Stimulated activated naive CD8-positive, alpha-beta T cell treated with anti-CD3 and anti-CD28 coated beads, Interleukin-15, Interleukin-2, amounts not matched to agents 100 ng/mL and 50 ng/mL, for 24 hours (primary cell): Measurements from ENCODE around the gene MSS51.

Source experiments
- H3K27ac Mint-ChIP-seq: one replicate; pipeline ENCODE4 v1.8.0; 2021; ENCODE audit warnings: mild to moderate bottlenecking, mixed read lengths
- H3K27me3 Mint-ChIP-seq: one replicate; pipeline ENCODE4 v1.8.0; 2021; ENCODE audit warnings: mixed read lengths
- H3K36me3 Mint-ChIP-seq: one replicate; pipeline ENCODE4 v1.8.0; 2021; ENCODE audit warnings: low read depth, mixed read lengths
- H3K4me1 Mint-ChIP-seq: one replicate; pipeline ENCODE4 v1.8.0; 2021; ENCODE audit warnings: low read depth, mixed read lengths
- H3K4me3 Mint-ChIP-seq: one replicate; pipeline ENCODE4 v1.8.0; 2021; ENCODE audit warnings: mild to moderate bottlenecking, mixed read lengths
- H3K9me3 Mint-ChIP-seq: one replicate; pipeline ENCODE4 v1.8.0; 2021; ENCODE audit warnings: mixed read lengths

The MSS51 gene

DNA sequence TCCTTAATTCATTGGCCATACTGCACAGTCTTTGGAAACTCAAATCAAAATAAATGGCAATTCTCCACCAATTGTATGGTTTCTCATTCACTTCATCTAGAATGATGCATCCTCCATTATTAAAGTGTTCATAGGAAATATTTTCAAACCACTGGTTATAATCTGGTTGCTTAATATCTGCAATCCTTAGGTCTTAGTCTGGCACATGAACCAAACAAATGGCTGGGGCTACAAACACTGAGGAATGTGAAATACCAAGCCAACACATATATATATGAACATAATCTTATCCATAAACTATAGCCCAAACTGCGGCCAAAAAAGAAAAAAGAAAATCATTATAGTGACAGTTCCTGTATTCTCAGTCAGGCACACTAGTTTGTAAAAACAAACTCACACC is 5.7 kb upstream of the MSS51 start:
- no peak overlapping the region for H3K27ac Mint-ChIP-seq
- no peaks in the 10 kb centered on the region for H3K27me3 Mint-ChIP-seq
- H3K9me3 Mint-ChIP-seq, result no peaks in the 10 kb centered on the region
- H3K4me3 Mint-ChIP-seq, result no peak overlapping the region
- H3K4me1 Mint-ChIP-seq, result peaks cover 11% of the 10 kb centered on the region
- peaks cover 28% of the 10 kb centered on the region for H3K36me3 Mint-ChIP-seq

DNA sequence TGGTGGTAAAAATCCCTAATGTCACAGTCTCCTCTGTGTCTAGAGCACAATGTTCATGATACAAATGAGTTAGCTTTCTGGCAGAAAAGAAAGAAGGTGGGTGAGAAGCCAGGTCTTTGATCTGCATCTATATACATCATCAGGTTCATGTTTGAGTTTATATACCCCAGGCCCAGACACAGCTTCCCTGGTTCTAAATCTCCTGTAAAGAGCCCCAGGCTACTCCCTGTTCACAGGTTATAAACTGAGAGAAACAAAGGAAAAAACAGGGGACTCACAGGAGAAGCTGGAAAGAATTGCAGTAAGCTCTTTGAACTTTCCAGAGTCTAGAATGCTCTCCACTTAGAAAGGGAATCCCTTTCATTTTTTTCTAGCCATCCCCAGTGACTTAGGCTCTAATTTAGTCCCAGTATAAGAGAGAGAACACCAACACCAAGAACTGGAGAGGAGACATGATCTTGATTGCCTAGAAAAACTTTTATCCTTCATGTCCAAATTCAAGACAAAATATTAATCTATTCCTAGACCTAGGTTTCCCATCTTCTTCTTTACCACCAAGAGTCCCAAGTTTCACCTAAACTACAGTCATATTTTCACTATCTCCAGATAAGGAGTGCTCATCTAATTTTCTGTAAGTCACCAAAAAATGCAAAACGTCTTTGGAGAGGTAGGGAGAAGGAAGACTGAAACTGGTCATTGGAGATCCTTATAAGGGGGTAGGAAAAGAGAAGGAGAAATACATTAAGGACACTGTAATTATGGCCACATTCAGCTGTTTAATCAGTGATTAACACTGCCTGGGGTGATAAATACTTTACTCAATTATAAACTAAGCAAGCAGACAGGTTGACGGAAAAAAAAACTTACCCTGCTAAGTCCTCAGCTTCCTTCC is 469 bp downstream of the MSS51 start:
- Mint-ChIP-seq H3K36me3 (peaks cover 27% of the 10 kb centered on the region), H3K9me3 (no peaks in the 10 kb centered on the region), H3K27ac (no peak overlapping the region), H3K27me3 (no peaks in the 10 kb centered on the region), H3K4me1 (peaks cover 7% of the 10 kb centered on the region), H3K4me3 (no peak overlapping the region)

GRCh38 chr10:73426318-73426717 is 7.0 kb downstream of the MSS51 start:
- Mint-ChIP-seq H3K27me3 (no peaks in the 10 kb centered on the region), H3K4me3 (no peak overlapping the region), H3K27ac (no peak overlapping the region), H3K4me1 (peaks cover 12% of the 10 kb centered on the region), H3K9me3 (no peaks in the 10 kb centered on the region), H3K36me3 (peaks cover 55% of the 10 kb centered on the region)

- Mint-ChIP-seq H3K4me3 (no peak overlapping the region), H3K4me1 (peaks cover 12% of the 10 kb centered on the region), H3K9me3 (no peaks in the 10 kb centered on the region), H3K27me3 (no peaks in the 10 kb centered on the region), H3K27ac (no peak overlapping the region), H3K36me3 (peaks cover 48% of the 10 kb centered on the region)
Observed at GRCh38 chr10:73424478-73424877, 8.9 kb downstream of the MSS51 start.

DNA sequence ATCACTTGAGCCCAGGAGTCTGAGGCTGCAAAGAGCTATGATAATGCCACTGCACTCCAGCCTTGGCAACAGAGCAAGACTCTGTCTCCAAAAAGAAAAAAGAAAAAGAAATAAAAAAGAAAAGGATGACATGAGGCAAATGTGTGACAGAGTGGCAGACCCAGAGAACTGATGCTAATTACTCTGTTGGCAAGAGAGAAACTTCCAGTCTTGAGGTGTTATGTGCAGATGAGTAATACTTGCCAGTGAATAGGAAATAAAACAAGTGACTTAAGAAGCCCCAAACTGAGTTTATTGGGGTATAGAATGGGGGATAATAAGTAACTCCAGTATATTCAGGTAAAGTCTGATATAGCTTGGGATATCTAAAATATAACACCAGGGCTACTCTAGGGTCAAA is 10.1 kb downstream of the MSS51 start:
- peaks cover 46% of the 10 kb centered on the region for H3K36me3 Mint-ChIP-seq
- no peaks in the 10 kb centered on the region for H3K9me3 Mint-ChIP-seq
- H3K27me3 Mint-ChIP-seq, result no peaks in the 10 kb centered on the region
- H3K4me1 Mint-ChIP-seq, result peaks cover 12% of the 10 kb centered on the region
- H3K4me3 Mint-ChIP-seq, result no peak overlapping the region
- H3K27ac Mint-ChIP-seq, result peak overlapping the region; percentile 77

GRCh38 chr10:73416571-73416970 is 16.8 kb downstream of the MSS51 start:
- peaks cover 7% of the 10 kb centered on the region for H3K36me3 Mint-ChIP-seq
- peaks cover 30% of the 10 kb centered on the region for H3K4me1 Mint-ChIP-seq
- no peak overlapping the region for H3K4me3 Mint-ChIP-seq
- H3K27ac Mint-ChIP-seq, result no peak overlapping the region
- H3K27me3 Mint-ChIP-seq, result peaks cover 7% of the 10 kb centered on the region
- H3K9me3 Mint-ChIP-seq, result no peaks in the 10 kb centered on the region

- Mint-ChIP-seq H3K4me3 (peak overlapping the region; percentile 99), H3K36me3 (peaks cover 26% of the 10 kb centered on the region), H3K27ac (peak overlapping the region; percentile 85), H3K9me3 (no peaks in the 10 kb centered on the region), H3K4me1 (peaks cover 50% of the 10 kb centered on the region), H3K27me3 (peaks cover 7% of the 10 kb centered on the region)
Observed at GRCh38 chr10:73414230-73414945, 19.0 kb downstream of the MSS51 start.

DNA sequence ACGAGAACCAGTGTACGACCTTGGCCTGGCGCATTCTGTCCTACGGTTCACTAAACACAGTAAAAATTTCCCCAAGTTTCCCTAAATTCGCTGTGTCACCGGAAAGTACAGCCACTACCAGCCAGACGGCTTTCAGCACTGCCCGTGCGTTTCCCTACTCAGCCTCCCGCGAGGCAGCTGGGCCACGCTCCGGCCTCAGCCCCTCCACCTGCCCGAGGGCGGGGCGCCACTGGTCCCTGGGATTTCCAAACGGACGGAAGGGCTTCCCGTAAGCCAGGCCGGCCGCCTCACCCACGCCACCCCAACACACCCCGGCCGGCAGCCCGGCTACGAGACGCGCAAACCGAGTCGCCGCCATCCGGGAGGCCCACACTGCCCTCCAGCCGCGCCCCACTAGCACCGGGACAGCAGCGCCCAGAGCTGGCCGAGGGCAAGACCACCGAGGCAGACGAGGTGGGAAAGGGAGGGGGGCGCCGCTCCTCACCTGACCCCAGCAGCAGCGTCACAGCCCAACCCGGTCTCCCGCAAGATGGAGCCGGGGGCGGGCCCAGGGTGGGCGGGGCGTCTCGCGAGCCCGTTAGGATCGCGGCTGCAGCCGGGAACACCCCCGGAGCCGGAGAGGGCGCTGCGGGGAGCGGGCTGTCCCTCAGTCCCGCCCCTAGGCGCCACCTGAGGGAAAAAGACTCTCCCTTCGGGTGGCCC is 19.7 kb downstream of the MSS51 start, which contains the start of gene ANXA7:
ANXA7 (minus strand) TSS at position 531 of the 702 bp plus-strand sequence. CDS start 13,202 bp downstream, outside the sequence.
- peak within 1 kb of the TSS; percentile 97 for H3K27ac Mint-ChIP-seq
- H3K36me3 Mint-ChIP-seq, result peaks cover 33% of the 10 kb centered on the region
- no peaks in the 10 kb centered on the region for H3K9me3 Mint-ChIP-seq
- H3K27me3 Mint-ChIP-seq, result peaks cover 7% of the 10 kb centered on the region
- peaks cover 57% of the 10 kb centered on the region for H3K4me1 Mint-ChIP-seq
- peak within 1 kb of the TSS; percentile 99 for H3K4me3 Mint-ChIP-seq

GRCh38 chr10:73413108-73413527 is 20.2 kb downstream of the MSS51 start:
- Mint-ChIP-seq H3K4me1 (peaks cover 61% of the 10 kb centered on the region), H3K27me3 (peaks cover 7% of the 10 kb centered on the region), H3K27ac (peak overlapping the region; percentile 97), H3K4me3 (peak overlapping the region; percentile 99), H3K9me3 (no peaks in the 10 kb centered on the region), H3K36me3 (peaks cover 34% of the 10 kb centered on the region)

DNA sequence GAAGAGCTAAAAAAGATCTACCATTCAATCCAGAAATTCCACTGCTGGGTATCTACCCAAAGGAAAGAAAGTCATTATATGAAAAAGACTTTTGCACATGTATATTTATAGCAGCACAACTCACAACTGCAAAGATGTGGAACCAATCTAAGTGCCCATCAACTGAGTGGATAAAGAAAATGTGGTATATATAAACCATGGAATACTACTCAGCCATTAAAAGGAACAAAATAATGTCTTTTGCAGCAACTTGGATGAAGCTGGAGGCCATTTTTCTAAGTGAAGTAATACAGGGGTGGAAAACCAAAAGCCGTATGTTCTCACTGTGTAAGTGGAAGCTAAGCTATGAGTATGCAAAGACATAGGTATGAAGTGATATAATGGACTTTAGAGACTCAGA is 22.5 kb downstream of the MSS51 start:
- H3K27me3 Mint-ChIP-seq, result peaks cover 7% of the 10 kb centered on the region
- no peak overlapping the region for H3K4me3 Mint-ChIP-seq
- no peaks in the 10 kb centered on the region for H3K9me3 Mint-ChIP-seq
- peaks cover 42% of the 10 kb centered on the region for H3K36me3 Mint-ChIP-seq
- no peak overlapping the region for H3K27ac Mint-ChIP-seq
- peaks cover 73% of the 10 kb centered on the region for H3K4me1 Mint-ChIP-seq

- H3K27ac Mint-ChIP-seq, result no peak overlapping the region
- H3K36me3 Mint-ChIP-seq, result peaks cover 42% of the 10 kb centered on the region
- peaks cover 69% of the 10 kb centered on the region for H3K4me1 Mint-ChIP-seq
- H3K27me3 Mint-ChIP-seq, result no peaks in the 10 kb centered on the region
- H3K4me3 Mint-ChIP-seq, result no peak overlapping the region
- no peaks in the 10 kb centered on the region for H3K9me3 Mint-ChIP-seq
Observed at GRCh38 chr10:73408978-73409521, 24.3 kb downstream of the MSS51 start.

DNA sequence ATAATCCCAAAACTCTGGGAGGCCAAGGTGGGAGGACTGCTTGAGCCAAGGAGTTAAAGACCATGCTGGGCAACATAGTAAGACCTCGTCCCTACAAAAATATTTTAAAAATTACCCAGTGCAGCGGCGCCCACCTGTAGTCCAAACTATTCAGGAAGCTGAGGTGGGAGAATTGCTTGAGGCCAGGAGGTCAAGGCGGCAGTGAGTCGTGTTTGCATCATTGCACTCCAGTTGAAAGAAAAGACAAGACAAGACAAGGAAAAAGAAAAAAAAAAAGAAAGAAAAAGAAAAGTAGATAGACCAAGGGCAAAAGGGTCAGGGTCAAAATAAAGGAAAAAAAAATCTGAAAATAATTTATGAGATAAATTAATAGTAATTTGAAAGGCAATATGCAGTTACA is 25.3 kb downstream of the MSS51 start:
- peaks cover 74% of the 10 kb centered on the region for H3K4me1 Mint-ChIP-seq
- no peak overlapping the region for H3K27ac Mint-ChIP-seq
- no peaks in the 10 kb centered on the region for H3K9me3 Mint-ChIP-seq
- H3K27me3 Mint-ChIP-seq, result no peaks in the 10 kb centered on the region
- H3K36me3 Mint-ChIP-seq, result peaks cover 39% of the 10 kb centered on the region
- H3K4me3 Mint-ChIP-seq, result no peak overlapping the region

GRCh38 chr10:73407495-73407894 is 25.9 kb downstream of the MSS51 start:
- Mint-ChIP-seq H3K36me3 (peaks cover 35% of the 10 kb centered on the region), H3K27me3 (no peaks in the 10 kb centered on the region), H3K9me3 (no peaks in the 10 kb centered on the region), H3K4me1 (peaks cover 74% of the 10 kb centered on the region), H3K27ac (no peak overlapping the region), H3K4me3 (no peak overlapping the region)

- Mint-ChIP-seq H3K4me3 (no peak overlapping the region), H3K27ac (no peak overlapping the region), H3K36me3 (peaks cover 35% of the 10 kb centered on the region), H3K9me3 (no peaks in the 10 kb centered on the region), H3K27me3 (no peaks in the 10 kb centered on the region), H3K4me1 (peaks cover 68% of the 10 kb centered on the region)
Observed at GRCh38 chr10:73406846-73407245, 26.5 kb downstream of the MSS51 start.
